ENCODE results near the gene NPFFR1.
A peak's percentile ranks its signal among the peaks of the same experiment; 100 is the strongest.
"Not testable (repeated sequence)": the region's sequence is repeated elsewhere in the genome, so short reads cannot be mapped to it uniquely, and the experiment has no call there.

The NPFFR1 gene

DNA sequence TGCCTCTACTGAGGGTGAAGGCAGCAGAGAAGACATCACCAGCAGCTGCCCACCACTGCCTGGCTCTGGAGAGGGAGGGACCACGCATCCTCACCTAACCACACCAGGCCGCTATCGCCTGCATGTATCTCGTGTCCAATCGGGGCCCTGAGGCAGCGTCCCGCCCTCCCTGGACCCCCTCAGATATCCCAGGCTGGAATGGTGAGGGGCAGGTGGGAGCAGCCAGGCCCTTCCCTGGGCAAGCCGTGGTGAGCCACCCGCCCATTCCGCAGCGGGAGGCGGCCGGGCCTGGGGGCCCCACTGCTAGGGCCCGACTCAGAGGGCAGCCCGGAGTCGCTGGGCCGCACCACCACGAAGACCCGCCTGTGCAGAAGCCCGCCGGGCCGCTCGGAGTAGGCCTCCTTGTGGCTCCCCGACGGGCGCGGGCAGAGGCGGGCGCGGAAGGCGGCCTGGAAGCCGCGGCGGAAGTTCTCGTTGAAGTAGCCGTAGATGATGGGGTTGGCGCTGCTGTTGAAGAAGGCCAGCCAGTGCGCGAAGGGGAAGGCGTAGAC lies 29.0 kb downstream of the NPFFR1 start:
- DNase-seq = no peak

DNA sequence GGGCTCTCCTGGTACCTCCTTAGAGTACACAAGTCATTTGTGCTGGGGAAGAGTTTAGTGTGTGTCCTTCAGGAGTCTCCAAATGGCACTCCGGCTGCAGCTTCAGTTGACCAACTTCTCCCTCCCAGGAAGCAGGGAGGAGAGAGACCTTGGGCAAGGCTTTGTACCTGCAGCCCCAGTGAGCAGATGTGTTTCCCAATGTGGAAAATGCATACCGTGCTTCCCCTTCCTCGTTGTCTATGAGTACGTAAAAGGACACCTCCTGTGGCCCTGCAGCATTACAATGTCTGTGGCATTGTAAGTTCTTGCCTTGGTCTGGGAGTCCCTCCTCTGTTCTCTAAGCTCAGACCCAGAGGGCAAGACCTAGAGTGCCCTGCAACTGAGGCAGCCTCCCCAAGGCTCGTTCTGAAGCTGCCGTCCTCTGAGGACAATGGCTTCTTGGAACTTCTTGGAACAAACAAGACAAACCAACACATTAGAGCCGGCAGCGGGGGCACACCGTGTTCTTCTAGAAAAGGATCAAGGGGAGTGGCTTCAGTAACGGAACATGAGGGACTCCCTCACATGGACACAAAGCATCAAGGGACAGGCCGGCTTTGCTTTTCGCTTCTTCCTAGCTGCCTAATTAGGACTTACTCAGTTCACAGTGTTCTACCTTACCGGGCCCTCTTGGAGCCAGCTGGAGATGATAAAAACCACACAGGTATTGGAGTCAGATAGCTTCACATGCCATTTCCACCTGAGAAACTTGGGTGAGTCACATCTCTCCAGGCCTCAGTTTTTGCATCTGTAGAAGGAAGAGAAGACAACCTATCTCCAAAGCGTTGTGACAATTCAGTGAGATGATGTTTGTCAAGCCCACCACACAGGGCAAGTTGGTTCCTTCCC lies 29.7 kb downstream of the NPFFR1 start:
- DNase-seq = no peak

- no peak for DNase-seq
These were observed 32.7 kb downstream of the NPFFR1 start for GRCh38 chr10:70250961-70251680.

DNA sequence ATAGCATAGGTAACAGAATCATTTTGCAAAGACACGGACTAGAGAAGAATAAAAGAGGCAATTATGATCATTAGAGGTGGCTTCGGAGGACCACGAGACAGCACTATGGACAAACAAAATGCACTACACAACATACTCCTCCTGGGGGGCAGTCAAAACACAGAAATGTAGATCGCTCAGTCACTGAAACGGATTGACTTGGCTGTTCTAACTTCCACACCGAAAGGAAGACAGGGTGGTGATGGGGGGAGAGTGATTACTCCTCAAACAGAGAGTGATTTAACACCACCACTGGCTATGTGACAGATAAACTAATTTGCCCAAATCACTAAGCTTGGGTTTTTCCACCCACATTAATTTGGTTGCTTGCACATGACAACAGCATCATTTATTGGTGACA lies 36.4 kb downstream of the NPFFR1 start:
- DNase-seq = no peak

- no peak for DNase-seq
These were observed 42.7 kb downstream of the NPFFR1 start for GRCh38 chr10:70241081-70241480.

DNA sequence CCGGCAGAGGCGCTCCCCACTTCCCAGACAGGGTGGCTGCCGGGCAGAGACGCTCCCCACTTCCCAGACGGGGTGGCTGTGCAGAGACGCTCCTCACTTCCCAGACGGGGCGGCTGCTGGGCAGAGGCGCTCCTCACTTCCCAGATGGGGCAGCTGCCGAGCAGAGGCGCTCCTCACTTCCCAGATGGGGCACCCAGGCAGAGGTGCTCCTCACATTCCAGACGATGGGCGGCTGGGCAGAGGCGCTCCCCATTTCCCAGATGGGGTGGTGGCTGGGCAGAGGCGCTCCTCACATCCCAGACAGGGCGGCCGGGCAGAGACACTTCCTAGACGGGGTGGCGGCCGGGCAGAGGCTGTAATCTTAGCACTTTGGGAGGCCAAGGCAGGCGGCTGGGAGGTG lies 43.8 kb downstream of the NPFFR1 start:
- not testable (repeated sequence) for DNase-seq

DNA sequence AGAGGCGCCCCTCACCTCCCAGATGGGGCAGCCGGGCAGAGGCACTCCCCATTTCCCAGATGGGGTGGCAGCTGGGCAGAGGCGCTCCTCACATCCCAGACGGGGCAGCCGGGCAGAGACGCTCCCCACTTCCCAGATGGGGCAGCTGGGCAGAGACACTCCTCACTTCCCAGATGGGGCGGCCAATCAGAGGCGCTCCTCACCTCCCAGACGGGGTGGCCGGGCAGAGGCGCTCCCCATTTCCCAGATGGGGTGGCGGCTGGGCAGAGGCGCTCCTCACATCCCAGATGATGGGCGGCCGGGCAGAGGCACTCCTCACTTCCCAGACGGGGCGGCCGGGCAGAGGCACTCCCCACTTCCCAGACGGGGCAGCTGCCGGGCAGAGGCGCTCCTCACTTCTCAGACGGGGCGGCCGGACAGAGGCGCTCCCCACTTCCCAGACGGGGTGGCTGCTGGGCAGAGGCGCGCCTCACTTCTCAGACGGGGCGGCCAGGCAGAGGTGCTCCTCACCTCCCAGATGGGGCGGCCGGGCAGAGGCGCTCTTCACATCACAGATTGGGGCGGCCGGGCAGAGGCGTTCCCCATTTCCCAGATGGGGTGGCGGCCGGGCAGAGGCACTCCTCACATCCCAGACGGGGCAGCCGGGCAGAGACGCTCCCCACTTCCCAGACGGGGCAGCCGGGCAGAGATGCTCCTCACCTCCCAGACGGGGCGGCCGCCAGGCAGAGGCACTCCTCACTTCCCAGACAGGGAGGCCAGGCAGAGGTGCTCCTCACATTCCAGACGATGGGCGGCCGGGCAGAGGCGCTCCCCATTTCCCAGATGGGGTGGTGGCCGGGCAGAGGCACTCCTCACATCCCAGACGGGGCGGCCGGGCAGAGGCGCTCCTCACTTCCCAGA lies 44.5 kb downstream of the NPFFR1 start:
- DNase-seq = not testable (repeated sequence)

DNA sequence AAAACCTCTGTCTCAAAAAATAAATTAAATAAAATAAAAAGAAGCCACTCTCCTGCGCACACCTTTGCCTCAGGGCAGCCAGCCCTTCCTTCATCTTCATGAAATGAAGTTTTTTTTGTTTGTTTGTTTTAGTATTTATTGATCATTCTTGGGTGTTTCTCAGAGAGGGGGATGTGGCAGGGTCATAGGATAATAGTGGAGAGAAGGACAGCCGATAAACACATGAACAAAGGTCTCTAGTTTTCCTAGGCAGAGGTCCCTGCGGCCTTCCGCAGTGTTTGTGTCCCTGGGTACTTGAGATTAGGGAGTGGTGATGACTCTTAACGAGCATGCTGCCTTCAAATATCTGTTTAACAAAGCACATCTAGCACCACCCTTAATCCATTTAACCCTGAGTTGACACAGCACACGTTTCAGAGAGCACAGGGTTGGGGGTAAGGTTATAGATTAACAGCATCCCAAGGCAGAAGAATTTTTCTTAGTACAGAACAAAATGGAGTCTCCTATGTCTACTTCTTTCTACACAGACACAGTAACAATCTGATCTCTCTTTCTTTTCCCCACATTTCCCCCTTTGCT lies 45.8 kb downstream of the NPFFR1 start:
- DNase-seq = peak; percentile 19

DNA sequence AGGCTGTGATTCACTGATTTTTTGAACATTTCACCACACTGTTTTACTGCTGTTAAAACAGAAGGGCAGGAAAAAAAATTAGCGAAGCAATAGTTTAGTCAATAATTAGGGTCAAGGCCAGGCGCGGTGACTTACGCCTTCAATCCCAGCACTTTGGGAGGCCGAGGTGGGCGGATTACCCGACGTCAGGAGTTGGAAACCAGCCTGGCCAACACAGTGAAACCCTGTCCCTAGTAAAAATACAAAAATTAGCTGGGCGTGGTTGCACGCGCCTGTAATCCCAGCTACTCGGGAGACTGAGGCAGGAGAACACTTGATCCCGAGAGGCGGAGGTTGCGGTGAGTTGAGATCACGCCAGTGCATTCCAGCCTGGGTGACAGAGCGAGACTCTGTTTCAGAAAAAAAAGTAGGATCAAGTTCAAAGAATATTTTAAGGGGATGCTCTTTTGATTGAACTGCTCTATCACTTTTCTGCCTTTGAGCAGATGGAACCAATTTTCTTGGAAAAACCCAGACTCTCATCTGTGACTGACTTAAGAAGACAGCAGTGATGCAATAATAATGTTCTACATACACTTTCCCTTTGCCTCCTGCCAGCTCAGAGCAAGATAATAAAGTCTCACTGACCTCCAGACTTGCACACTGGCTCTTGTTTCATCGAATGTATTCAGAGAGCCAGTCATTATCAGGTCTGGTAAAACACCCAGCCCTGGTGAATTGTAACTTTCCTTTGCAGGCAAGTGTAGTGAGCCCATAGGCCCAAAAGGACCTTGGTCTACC lies 48.9 kb downstream of the NPFFR1 start:
- DNase-seq = no peak

DNA sequence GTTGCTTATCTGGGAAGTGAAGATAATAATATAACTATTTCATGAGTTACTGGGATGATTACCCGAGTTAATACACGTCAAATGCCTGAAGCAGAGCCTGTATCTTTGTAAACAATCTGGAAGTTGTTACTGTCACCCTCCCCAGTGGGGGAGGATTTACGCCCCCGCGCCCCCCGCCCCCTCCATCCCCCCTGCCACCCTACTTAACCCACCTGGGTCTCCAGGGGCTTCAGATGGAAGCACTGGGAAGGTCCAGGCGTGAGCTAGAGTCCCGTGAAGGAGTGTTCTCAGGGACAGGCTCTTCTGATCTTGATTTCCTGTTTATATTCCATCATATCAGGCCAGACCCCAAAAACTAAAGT lies 49.9 kb downstream of the NPFFR1 start:
- DNase-seq = no peak

GRCh38 chr10:70233109-70233938 lies 50.5 kb downstream of the NPFFR1 start, which contains the start of gene PPA1:
Gene PPA1, minus strand, starts transcription at chr10:70233429. Its CDS starts 102 bp downstream, at chr10:70233327.
- peak; percentile 96 for DNase-seq

DNA sequence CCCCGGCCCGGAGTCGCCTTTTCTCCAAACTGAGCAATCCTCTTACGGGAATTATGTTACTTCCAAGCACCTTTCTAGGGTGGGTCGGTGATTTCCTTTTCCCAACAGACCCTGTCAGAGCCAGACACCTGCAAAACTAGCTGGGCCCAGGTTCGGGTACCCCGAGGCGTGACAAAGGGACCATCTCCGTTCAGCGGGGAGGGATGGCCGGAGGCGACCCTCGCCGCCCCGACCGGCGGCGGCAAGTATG lies 51.0 kb downstream of the NPFFR1 start:
- no peak for DNase-seq

- DNase-seq = peak; percentile 25
These were observed 51.5 kb downstream of the NPFFR1 start for GRCh38 chr10:70232155-70232858.

DNA sequence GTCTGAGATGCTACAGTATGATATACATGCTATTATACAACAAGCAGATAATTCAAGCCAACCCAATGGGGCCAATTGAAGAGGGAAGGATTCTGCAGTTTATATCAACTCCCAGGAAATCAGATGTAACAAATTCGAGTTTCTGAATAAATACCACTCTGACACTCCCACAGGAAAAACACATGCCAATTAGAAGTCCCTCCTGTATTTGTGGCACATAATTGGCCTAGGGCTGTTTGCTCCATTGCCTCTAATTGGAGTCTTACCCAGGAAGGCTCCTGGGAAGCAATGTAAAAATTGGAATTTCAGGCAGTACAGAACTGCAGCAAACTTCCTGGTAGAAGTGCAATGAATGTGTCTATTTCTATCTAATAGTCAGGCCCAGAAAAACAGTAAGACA lies 55.3 kb downstream of the NPFFR1 start:
- no peak for DNase-seq

DNA sequence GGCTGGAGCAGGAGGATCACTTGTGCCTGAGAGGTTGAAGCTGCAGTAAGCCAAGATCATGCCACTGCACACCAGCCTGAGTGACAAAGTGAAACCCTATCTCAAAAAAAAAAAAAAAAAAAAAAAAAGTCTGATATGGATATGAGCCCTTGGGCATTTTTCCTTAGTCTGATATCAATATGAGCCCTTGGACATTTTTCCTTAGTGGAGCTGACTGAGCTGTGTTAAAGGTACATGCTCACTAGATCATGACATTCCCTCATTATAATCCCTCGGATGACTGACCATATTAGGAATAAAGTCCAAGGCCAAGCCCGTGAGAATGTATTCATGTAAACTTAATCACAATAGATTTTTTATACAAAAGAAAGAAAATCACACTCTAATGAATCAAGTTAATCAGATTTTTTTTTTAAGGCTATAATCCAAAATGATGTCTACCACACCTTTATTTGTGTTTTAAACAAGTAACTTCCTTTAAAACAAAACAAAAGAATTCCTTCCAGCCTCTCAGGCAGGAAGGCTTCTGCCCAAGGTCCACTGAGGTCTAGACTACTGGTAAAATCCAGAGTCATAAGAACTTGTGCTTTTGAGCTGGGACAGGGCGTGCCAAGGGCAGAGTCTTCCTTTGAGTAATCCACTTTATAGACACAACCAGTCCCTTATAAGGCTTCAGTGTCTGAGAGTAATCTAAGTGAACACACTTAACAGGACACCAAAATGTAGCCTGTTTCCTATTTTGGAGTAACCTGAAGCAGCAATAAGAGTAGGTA lies 56.1 kb downstream of the NPFFR1 start:
- no peak for DNase-seq

GRCh38 chr10:70223728-70224127 lies 60.1 kb downstream of the NPFFR1 start:
- no peak for DNase-seq

GRCh38 chr10:70222811-70223447 lies 60.9 kb downstream of the NPFFR1 start:
- DNase-seq = not testable (repeated sequence)

DNA sequence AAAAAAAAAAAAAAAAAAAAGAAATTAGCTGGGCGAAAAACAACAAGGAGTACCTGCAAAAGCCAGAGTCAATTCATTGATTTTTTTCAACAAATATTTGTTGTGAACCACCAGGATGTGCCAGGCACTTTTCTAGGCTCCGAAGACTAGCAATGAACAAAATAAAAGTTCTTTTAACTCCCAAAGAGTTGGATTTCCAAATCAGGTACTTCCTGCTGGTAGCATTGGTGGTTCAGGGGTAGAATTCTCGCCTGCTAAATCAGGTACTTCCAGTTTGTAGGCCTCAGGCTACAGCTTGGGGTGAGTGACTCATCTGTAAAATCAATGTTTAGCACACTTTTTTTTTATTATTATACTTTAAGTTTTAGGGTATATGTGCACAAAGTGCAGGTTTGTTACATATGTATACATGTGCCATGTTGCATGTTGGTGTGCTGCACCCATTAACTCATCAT lies 61.4 kb downstream of the NPFFR1 start:
- no peak for DNase-seq

- no peak for DNase-seq
These were observed 62.8 kb downstream of the NPFFR1 start for GRCh38 chr10:70221030-70221429.

Measured in NCI-H510A treated with DMSO at 0.1 percent for 48 hours (cell line).